Measurements from ENCODE around the gene SUCLG2. TPM values are rescaled to one million over a fixed set of nuclear protein-coding genes. Genes with fewer than 3 reads are reported as not detected.

Gene SUCLG2
- total RNA-seq, 1 experiment from 2014 or later: 38.5 TPM

GRCh38 chr3:67650084-67650483 is 4.3 kb downstream of the SUCLG2 start:
- H2BK5ac ChIP-seq (ENCODE audit: insufficient read length, low read length): no peak overlapping the region
- Mint-ChIP-seq H3K27ac (no peak overlapping the region; a peak in 1 of 7 replicates), H3K4me1 (peaks cover 18 to 26% of the 10 kb centered on the region in 2 experiments), H3K27me3 (ENCODE audit: low read depth) (no peaks in the 10 kb centered on the region; the same call in 1 of the 2 replicates), H3K9me3 (peaks cover 0 to 2% of the 10 kb centered on the region in 2 experiments; a peak in 1 of 5 replicates), H3K36me3 (ENCODE audit: insufficient read depth in 1 of 3, low read depth in 3 of 3) (peaks cover 6 to 8% (median 7%) of the 10 kb centered on the region in 3 experiments; a peak in 5 of 7 replicates), H3K4me3 (no peak overlapping the region)
- no peak overlapping the region for H3K4ac ChIP-seq (ENCODE audit: low read depth, low read length)
- H2BK20ac ChIP-seq (ENCODE audit: low read depth, low read length, poor library complexity, severe bottlenecking): no peak overlapping the region
- H4K91ac ChIP-seq (ENCODE audit: insufficient read length, low read depth, low read length): no peak overlapping the region
- DNase-seq: no peak
- H3K14ac ChIP-seq (ENCODE audit: insufficient read depth, low read length): no peak overlapping the region
- no peak overlapping the region for H2AFZ ChIP-seq (ENCODE audit: low read length)
- no peak overlapping the region for H3K23ac ChIP-seq (ENCODE audit: insufficient read length, low read depth, low read length)
- H4K5ac ChIP-seq (ENCODE audit: insufficient read length, low read depth, low read length): no peak overlapping the region
- no peaks in the 10 kb centered on the region for H3K4me1 ChIP-seq (ENCODE audit: insufficient read depth, low read length)
- no peaks in the 10 kb centered on the region for H4K20me1 ChIP-seq (ENCODE audit: control insufficient read depth, insufficient read depth, insufficient read length)
- H2BK15ac ChIP-seq (ENCODE audit: low read depth, low read length): no peak overlapping the region
- H4K8ac ChIP-seq (replicated peaks; ENCODE audit: insufficient read length, low read depth, low read length): no peak overlapping the region
- no peaks in the 10 kb centered on the region for H3K79me2 ChIP-seq (ENCODE audit: insufficient read depth, low read length)
- H3K9me3 ChIP-seq (ENCODE audit: control insufficient read depth, low read depth, low read length): no peaks in the 10 kb centered on the region
- no peak overlapping the region for H3K27ac ChIP-seq (ENCODE audit: insufficient read length, low read depth, low read length)
- no peak overlapping the region for H3T11ph ChIP-seq (ENCODE audit: low read length)
- no peak overlapping the region for H3K56ac ChIP-seq (ENCODE audit: insufficient read length, low read depth, low read length)
- H2BK120ac ChIP-seq (ENCODE audit: low read depth, low read length, poor library complexity, severe bottlenecking): no peak overlapping the region
- no peaks in the 10 kb centered on the region for H3K79me1 ChIP-seq (ENCODE audit: insufficient read depth, low read depth, low read length, poor library complexity, severe bottlenecking)
- no peak overlapping the region for H3K9ac ChIP-seq (ENCODE audit: extremely low read depth, insufficient read length, low read length)
- H3K27me3 ChIP-seq (ENCODE audit: insufficient read depth, low read length): no peaks in the 10 kb centered on the region
- no peak overlapping the region for H2BK12ac ChIP-seq (ENCODE audit: insufficient read length, low read depth, low read length)
- H3K23me2 ChIP-seq (ENCODE audit: insufficient read length, low read depth, low read length, poor library complexity, severe bottlenecking): no peaks in the 10 kb centered on the region
- no peak overlapping the region for H3K4me2 ChIP-seq (ENCODE audit: insufficient read depth, insufficient read length, low read length)
- WGBS (ENCODE audit: extremely low coverage, insufficient read length, low lambda C conversion rate): no CpG with 5 or more reads among the region's 2 CpGs
- H3K18ac ChIP-seq (ENCODE audit: insufficient read length, low read depth, low read length): no peak overlapping the region
- TF ChIP-seq, protein P1, sequence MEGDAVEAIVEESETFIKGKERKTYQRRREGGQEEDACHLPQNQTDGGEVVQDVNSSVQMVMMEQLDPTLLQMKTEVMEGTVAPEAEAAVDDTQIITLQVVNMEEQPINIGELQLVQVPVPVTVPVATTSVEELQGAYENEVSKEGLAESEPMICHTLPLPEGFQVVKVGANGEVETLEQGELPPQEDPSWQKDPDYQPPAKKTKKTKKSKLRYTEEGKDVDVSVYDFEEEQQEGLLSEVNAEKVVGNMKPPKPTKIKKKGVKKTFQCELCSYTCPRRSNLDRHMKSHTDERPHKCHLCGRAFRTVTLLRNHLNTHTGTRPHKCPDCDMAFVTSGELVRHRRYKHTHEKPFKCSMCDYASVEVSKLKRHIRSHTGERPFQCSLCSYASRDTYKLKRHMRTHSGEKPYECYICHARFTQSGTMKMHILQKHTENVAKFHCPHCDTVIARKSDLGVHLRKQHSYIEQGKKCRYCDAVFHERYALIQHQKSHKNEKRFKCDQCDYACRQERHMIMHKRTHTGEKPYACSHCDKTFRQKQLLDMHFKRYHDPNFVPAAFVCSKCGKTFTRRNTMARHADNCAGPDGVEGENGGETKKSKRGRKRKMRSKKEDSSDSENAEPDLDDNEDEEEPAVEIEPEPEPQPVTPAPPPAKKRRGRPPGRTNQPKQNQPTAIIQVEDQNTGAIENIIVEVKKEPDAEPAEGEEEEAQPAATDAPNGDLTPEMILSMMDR (conservative IDR thresholded peaks at IDR 0.05): no peak
- no peak overlapping the region for H2AK5ac ChIP-seq (ENCODE audit: insufficient read length, low read length)

All from H9 (cell line).